ENCODE data around the gene MMP3. TPM values are rescaled to one million over a fixed set of nuclear protein-coding genes. Genes with fewer than 3 reads are reported as not detected.
"Not testable (repeated sequence)": the region's sequence is repeated elsewhere in the genome, so short reads cannot be mapped to it uniquely, and the experiment has no call there.

MMP3 gene
- total RNA-seq, result not detected in 2 replicates

GRCh38 chr11:102843489-102843888 is at the start of gene MMP3:
Gene MMP3 (minus strand): TSS chr11:102843609. CDS start chr11:102843546, 63 bp downstream.
- DNase-seq, result no peak

- DNase-seq, result no peak
Observed at GRCh38 chr11:102891736-102892135, 48.3 kb upstream of the MMP3 start.

- DNase-seq, result peak; percentile 25
Observed at GRCh38 chr11:102886999-102887398, 43.6 kb upstream of the MMP3 start.

DNA sequence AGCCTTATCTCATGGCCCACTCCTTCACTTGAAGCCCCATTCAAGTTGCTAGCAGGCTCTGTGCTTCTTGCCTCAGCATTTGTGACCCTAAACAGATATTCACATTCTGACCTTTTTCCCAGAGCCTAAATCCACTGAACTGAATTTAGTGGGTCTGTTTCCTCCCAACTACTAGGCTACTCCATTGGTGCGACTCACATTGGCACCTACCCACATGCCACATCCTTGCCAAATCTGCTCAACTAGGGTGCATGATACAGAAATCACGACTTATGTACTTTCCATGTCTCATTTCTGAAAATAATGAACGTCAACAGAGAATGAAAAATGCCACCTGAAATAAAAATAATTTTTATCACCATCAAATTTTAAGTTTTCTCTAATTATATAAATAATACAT is 39.7 kb upstream of the MMP3 start:
- DNase-seq, result no peak

GRCh38 chr11:102882389-102883024 is 39.1 kb upstream of the MMP3 start:
- no peak for DNase-seq

DNA sequence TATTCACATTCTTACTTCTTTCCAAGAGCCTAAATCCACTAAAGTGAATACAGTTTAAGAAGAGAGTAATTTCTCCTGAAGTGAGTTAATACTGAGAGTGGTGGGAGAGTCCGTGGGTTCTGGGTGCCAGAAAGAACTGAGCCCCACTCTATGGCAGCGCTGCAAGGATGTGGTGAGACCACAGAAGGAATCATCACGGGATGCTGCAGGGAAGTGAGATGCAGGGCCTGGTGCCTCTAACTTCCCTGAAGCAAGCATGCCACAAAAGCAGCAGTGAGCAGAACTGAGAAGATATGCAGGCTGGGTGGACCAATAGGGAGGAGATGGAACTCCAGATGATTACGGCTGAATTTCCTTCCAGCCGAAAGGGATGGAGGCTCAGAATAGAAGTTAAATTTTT is 36.4 kb upstream of the MMP3 start:
- DNase-seq, result no peak

DNA sequence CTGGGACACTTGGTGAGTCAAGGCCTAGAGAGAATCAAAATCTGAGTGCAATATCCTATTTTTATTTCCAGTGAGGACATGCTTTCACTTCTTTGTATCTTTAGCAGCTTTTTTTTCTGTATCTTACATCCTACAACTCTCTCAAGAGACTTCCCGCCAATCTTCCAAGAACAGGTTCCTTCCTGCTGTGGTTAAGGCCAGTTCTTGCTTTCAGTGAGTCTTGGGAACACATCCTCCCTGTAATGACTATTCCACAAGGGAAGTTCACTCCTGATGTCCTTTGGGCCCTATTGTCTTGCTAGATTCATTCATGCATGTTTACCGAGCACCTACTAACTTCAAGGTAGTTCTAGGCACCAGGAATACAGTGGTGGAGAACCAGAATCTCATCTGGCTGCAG is 35.2 kb upstream of the MMP3 start:
- no peak for DNase-seq

DNA sequence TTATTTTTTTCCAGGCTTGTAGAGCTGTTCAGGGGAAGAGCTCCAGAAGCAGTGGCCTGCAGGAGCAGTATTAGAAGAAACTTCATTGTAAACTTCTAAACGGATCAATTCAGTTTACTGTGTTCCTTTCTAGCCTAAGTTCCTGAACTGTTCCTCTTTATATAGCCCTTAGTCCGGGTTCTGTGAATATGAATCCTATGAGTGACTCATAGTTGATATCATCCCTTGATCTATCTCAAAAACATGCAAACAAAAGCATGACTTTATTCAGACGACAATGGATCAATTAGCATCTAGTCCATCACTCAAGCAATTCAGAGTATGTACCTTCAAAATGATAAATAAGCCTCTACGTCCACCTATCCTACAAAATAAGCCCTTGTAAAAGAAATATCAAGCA is 31.4 kb upstream of the MMP3 start, which contains the start of gene MMP12:
TSS of gene MMP12 (minus strand) at position 131 of the 400 bp plus-strand sequence. CDS start at position 86, 45 bp downstream.
- DNase-seq, result no peak

GRCh38 chr11:102869354-102869964 is 26.1 kb upstream of the MMP3 start:
- not testable (repeated sequence) for DNase-seq

- DNase-seq, result no peak
Observed at GRCh38 chr11:102868339-102868738, 24.9 kb upstream of the MMP3 start.

DNA sequence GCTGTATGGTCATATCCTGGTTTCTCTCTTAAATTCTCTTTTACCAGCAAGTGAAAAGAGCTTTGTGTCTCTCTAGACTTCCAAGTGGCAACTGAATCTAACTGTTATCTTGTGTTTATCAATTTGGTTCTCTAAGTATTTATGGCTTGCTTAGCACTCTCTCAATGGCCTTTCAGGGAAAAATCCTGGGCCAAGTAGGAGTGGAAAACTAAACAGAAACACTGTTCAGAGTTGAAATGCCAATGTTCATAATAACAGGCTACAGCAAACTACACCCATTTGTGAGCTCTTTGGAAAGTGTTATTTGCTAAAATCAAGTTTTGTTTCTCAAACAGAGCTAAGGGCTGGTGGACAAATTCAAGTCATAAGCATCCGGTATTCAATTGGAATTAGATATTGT is 21.3 kb upstream of the MMP3 start:
- no peak for DNase-seq

GRCh38 chr11:102853956-102854355 is 10.5 kb upstream of the MMP3 start:
- DNase-seq, result no peak

DNA sequence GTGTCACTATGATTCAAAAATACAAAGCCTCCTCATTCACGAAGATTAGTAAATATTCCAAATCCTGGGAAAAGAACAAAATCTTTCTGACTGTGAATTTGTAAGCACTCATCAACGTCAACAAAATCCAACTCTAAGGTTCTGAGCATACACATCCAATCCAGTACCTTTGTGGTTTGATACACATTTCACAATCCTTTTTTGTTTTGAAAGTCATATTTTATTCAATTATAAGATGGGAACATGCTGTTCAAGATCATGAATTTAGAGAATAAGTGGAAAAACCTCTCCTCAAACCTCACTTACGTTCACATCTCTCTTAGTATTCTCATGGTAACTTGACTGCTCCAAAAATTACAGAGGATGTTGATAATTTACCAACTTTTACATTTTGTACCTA is 9.6 kb upstream of the MMP3 start:
- no peak for DNase-seq

DNA sequence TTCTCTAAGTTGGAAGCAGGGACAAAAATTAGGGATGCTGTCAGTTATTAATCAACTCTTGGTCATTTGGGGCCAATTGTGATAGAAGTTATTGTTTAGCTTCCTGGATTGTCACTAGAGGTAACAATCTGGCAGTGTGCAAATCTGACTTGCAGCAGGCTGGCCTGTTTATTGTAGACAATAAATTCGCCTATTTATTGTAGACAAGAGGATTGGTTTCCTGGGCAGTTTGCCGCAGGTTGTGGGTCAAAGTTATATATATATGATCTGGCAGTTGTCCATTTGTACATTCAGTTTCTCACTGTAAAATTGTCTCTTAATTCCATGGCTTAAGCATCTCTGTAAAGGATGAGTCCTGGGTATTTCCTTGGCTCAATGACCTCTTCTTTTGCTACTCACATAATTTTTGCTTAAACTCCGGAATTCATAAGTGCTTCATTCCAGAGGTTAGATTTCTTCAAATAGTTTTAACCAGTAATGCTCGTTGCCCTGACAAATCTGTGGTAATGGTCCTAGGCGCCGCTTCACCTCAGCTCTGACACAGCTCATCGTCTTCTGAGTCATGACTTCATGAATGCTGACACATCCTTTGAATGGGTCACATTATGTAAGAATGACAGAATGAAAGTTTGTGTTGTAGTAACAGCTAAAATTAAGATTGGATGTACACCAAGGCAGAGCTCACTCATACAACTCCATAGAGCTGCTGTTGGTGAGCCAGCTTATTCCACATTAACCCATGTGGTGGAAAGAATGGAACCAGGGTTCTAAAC is 7.8 kb upstream of the MMP3 start:
- no peak for DNase-seq

GRCh38 chr11:102849311-102849710 is 5.9 kb upstream of the MMP3 start:
- no peak for DNase-seq

GRCh38 chr11:102846292-102846691 is 2.9 kb upstream of the MMP3 start:
- peak; percentile 5 for DNase-seq

GRCh38 chr11:102842930-102843329 is 479 bp downstream of the MMP3 start:
- no peak for DNase-seq

GRCh38 chr11:102840018-102840417 is 3.4 kb downstream of the MMP3 start:
- no peak for DNase-seq

GRCh38 chr11:102837646-102838045 is 5.8 kb downstream of the MMP3 start:
- no peak for DNase-seq

DNA sequence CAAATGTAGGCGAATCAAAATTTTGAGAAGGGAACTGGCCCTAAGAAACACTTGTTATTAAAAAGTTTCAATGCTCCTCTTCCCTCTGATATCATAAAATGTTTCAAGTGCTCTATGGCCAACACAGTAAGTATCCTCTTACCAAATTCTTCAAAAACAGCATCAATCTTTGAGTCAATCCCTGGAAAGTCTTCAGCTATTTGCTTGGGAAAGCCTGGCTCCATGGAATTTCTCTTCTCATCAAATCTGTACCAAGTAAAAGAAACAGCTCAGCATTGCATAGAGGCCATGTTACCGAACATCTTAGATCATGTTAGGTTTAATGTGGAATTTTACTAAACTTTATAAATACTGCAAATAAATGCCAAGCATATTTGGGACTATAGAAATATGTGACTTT is 6.3 kb downstream of the MMP3 start:
- no peak for DNase-seq

DNA sequence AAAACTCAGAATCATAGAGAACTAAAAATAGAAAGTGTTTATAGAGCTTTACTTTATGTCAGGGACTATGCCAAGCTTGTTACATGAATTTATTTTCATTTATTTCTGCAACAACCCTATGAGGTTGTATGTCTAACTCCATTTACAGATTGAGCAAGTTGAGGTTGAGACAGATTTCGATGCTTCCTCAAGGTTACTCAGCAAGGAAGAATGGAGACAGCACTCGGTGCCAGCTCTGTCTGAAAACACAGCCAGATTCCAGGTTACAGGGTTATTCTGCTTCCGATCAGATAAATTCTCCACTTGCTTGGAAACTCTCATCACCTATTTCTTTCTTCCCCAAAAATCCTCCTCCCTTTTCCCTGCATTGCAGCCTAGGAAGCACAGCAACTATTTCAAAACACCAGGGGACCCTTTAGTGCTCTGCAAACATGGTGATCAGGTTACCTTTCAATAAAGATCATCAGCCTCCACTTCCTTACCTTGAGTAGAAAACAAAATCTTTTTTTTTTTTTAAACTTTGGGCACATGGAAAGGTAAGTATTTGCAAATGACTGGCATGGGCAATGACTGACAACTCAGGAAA is 7.0 kb downstream of the MMP3 start:
- DNase-seq, result no peak

DNA sequence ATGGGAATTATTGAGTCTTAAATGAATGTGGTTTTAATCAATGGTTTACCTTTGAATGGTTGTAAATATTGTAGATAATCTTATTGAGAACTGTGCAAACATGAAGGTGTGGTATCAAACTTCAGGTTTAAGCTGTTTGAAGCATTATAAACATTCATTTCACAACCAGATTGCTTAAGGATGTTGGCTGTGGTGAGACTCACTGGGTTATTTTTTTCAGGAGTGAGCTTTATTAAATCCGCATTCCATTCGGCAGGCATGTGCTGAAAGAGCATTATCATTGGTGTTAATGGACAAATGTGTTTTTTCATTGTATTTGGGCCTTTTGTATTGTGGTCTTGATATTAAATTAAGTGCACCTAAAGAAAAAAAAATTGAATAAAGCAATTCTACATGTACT is 9.7 kb downstream of the MMP3 start:
- DNase-seq, result no peak

- no peak for DNase-seq
Observed at GRCh38 chr11:102832612-102833011, 10.8 kb downstream of the MMP3 start.

Data from dermis blood vessel endothelial cell (primary cell).